ENCODE results near the gene ATRX. TPM values are rescaled to one million over a fixed set of nuclear protein-coding genes. Genes with fewer than 3 reads are reported as not detected.

The ATRX gene
- total RNA-seq, 2 donors from 2014 or later: 49.3 to 110 TPM

DNA sequence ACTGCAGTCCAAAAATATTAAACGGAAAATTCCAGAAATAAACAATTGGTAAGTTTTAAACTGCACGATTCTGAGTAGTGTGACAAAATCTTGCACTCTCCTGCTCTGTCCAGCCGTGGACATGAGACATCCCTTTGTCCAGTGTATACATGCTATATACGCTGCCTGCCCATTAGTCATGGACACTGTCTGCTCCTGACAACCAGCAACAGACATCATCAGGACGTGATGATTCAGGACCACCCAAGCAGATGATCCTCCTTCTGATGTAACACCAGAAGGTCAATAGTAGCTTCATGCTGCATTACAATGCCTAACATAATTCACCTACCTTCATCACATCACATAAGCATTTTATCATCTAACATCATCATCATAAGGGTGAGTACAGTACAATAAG, 36.3 kb downstream of the ATRX start:
- TF ChIP-seq, protein P1, sequence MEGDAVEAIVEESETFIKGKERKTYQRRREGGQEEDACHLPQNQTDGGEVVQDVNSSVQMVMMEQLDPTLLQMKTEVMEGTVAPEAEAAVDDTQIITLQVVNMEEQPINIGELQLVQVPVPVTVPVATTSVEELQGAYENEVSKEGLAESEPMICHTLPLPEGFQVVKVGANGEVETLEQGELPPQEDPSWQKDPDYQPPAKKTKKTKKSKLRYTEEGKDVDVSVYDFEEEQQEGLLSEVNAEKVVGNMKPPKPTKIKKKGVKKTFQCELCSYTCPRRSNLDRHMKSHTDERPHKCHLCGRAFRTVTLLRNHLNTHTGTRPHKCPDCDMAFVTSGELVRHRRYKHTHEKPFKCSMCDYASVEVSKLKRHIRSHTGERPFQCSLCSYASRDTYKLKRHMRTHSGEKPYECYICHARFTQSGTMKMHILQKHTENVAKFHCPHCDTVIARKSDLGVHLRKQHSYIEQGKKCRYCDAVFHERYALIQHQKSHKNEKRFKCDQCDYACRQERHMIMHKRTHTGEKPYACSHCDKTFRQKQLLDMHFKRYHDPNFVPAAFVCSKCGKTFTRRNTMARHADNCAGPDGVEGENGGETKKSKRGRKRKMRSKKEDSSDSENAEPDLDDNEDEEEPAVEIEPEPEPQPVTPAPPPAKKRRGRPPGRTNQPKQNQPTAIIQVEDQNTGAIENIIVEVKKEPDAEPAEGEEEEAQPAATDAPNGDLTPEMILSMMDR (IDR thresholded peaks at IDR 0.05): no peak
- TF ChIP-seq POLR2A (IDR thresholded peaks at IDR 0.05) (no peak), POLR2AphosphoS5 (IDR thresholded peaks at IDR 0.05) (no peak)
- intact Hi-C loops (cut with DNase I): no loop called here

DNA sequence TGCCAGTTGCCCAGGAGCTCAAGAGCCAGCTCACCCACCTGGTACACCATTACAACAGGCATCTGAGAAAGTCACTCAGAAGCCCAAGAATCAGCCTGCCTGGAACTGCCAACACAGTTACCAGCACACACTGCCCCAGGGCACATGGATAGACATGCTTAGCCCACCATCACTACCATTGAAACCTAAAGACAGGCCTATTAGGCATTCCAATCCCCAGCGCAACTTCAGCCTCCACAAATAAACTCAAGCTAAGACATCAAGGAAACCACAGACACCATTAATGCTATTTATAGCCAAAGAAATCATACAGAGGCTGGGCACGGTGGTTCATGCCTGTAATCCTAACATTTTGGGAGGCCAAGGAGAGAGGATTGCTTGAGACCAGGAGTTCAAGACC, 42.3 kb downstream of the ATRX start:
- Histone ChIP-seq H3K4me1 (replicated peaks) (no peaks in the 10 kb centered on the region), H3K27ac (no peak overlapping the region), H3K4me3 (no peak overlapping the region), H3K27me3 (replicated peaks; ENCODE audit: insufficient read depth) (no peaks in the 10 kb centered on the region), H3K9me3 (no peaks in the 10 kb centered on the region), H3K36me3 (no peaks in the 10 kb centered on the region)
- intact Hi-C loops (cut with DNase I): no loop called here
- WGBS: 60% methylated on average over 2 of the region's 2 CpGs
- TF ChIP-seq POLR2A (IDR thresholded peaks at IDR 0.05): no peak
- no peak for DNase-seq (ENCODE audit: low spot score)

More for the DNA sequence above, 36.3 kb downstream of the ATRX start:
- no peak overlapping the region for H3K4me3 ChIP-seq
- H3K27me3 ChIP-seq (replicated peaks; ENCODE audit: insufficient read depth): no peaks in the 10 kb centered on the region
- no peaks in the 10 kb centered on the region for H3K36me3 ChIP-seq
- no peak overlapping the region for H3K27ac ChIP-seq
- DNase-seq (ENCODE audit: low spot score): no peak
- WGBS: 74% methylated on average over 5 of the region's 5 CpGs
- no peaks in the 10 kb centered on the region for H3K4me1 ChIP-seq (replicated peaks)
- no peaks in the 10 kb centered on the region for H3K9me3 ChIP-seq

DNA sequence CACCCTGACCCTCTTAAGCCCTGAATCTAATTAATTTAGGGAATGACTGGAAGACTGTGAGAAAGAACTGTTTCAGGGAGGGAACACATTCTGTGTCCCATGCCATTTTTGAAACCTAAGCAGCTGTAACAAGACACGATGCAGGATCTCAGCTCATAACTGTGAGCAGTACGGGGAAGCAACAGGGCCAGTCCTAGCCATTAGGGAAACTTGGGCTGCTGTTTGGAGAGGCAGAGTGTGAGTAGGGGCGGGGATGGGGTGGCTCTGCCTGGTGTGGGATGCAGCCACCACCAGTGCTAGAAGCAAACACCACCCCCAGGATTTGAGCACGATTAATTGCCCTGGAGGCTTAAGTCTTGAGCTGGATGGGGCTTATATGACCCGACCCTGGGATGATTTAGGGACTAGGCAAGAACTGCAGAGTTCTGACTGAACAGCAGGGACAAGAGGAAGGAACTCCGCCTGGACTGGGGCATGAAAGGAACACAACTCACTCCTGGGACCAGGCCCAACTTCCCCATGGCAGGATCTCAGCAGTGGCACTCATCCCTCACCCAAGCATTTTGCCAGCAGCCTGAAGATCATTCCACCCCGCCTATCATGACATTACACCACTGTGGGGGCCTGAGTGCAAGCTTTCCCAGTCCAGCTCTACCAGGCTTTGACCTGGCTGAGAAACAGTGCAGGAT, 43.1 kb downstream of the ATRX start:
- no peak for TF ChIP-seq POLR2A (IDR thresholded peaks at IDR 0.05)
- TF ChIP-seq POLR2AphosphoS5 (IDR thresholded peaks at IDR 0.05): no peak
- TF ChIP-seq, protein P1 (IDR thresholded peaks at IDR 0.05): no peak
- Histone ChIP-seq H3K27ac (no peak overlapping the region), H3K4me3 (no peak overlapping the region), H3K36me3 (no peaks in the 10 kb centered on the region), H3K9me3 (no peaks in the 10 kb centered on the region), H3K4me1 (replicated peaks) (no peaks in the 10 kb centered on the region), H3K27me3 (replicated peaks; ENCODE audit: insufficient read depth) (no peaks in the 10 kb centered on the region)
- intact Hi-C loops (cut with DNase I): no loop called here
- peak; percentile 3 for DNase-seq (ENCODE audit: low spot score)
- 39% methylated on average over 6 of the region's 7 CpGs for WGBS

DNA sequence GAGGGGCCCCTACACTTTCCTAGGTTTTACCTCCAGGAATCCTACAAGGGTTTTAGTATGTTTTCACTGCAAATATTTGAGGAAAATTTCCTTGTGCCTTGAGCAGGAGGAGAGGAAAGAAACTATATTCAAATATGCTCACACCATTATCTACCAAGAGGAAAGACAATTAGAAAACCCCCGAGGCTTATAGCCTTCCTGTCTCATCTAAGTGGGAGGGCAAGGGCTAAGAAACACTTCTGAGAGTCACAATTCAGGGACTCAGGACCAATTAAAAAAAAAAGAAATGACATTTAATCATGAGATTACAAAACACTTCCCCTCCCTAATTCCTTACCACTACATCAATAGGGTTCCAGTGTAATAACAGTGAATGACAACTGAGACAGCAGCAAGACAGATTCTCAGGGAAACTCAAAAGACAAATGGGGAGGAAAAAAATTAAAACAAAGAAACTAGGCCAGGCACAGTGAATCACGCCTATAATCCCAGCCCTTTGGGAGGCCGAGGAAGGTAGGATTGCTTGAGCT, 45.6 kb downstream of the ATRX start:
- H3K4me3 ChIP-seq: no peak overlapping the region
- H3K27me3 ChIP-seq (replicated peaks; ENCODE audit: insufficient read depth): no peaks in the 10 kb centered on the region
- no peak for DNase-seq (ENCODE audit: low spot score)
- H3K9me3 ChIP-seq: no peaks in the 10 kb centered on the region
- H3K27ac ChIP-seq: no peak overlapping the region
- intact Hi-C loops (cut with DNase I): no loop called here
- 45% methylated on average over 3 of the region's 3 CpGs for WGBS
- no peak for TF ChIP-seq POLR2AphosphoS5 (IDR thresholded peaks at IDR 0.05)
- TF ChIP-seq, protein P1 (IDR thresholded peaks at IDR 0.05): no peak
- TF ChIP-seq POLR2A (IDR thresholded peaks at IDR 0.05): no peak
- H3K4me1 ChIP-seq (replicated peaks): no peaks in the 10 kb centered on the region
- no peaks in the 10 kb centered on the region for H3K36me3 ChIP-seq

DNA sequence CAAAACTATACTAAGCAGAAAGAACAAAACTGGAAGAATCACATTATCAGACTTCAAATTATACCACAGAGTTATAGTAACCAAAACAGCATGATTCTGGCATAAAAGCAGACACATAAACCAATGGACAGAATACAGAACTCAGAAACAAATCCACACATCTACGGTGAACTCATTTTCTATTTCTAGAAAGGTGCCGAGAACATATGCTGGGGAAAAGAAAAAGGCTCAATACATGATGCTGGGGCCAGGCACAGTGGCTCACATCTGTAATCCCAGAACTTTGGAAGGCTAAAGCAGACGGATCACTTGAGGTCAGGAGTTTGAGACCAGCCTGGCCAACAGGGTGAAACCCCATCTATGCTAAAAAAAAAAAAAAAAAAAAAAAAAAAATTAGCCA, 52.7 kb downstream of the ATRX start:
- Histone ChIP-seq H3K4me1 (replicated peaks) (no peaks in the 10 kb centered on the region), H3K36me3 (no peaks in the 10 kb centered on the region), H3K9me3 (no peaks in the 10 kb centered on the region), H3K27ac (no peak overlapping the region), H3K4me3 (no peak overlapping the region), H3K27me3 (replicated peaks; ENCODE audit: insufficient read depth) (no peaks in the 10 kb centered on the region)
- TF ChIP-seq POLR2AphosphoS5 (IDR thresholded peaks at IDR 0.05) (no peak), POLR2A (IDR thresholded peaks at IDR 0.05) (no peak)
- TF ChIP-seq, protein P1 (IDR thresholded peaks at IDR 0.05): no peak
- intact Hi-C loops (cut with DNase I): no loop called here
- 89% methylated on average over 3 of the region's 3 CpGs for WGBS
- DNase-seq (ENCODE audit: low spot score): no peak
